ENCODE data around the gene GALNT7.
A peak's percentile ranks its signal among the peaks of the same experiment; 100 is the strongest.

Gene GALNT7

DNA sequence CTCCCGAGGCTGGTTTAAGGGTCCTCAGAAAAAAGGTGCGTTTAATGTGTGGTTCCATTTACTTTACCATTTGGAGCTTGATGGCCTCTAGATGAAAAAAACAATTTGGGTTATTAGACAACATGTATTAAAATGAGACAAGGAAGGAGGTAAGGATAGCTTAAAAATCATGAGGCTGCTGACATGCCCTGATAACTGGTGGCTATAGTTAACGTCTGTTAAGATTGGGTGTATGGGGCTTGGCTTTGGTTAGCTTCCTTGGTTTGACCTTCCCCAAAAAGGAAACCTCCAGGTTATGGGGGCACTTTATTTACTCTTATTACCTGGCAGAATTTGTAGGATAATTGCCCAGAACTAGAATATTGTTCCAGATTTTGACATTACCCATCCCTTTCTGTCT is 114.0 kb downstream of the GALNT7 start:
- no peak overlapping the region for H3K4me3 ChIP-seq (ENCODE audit: control insufficient read depth, low read depth, low read length)
- TF ChIP-seq, protein P1, sequence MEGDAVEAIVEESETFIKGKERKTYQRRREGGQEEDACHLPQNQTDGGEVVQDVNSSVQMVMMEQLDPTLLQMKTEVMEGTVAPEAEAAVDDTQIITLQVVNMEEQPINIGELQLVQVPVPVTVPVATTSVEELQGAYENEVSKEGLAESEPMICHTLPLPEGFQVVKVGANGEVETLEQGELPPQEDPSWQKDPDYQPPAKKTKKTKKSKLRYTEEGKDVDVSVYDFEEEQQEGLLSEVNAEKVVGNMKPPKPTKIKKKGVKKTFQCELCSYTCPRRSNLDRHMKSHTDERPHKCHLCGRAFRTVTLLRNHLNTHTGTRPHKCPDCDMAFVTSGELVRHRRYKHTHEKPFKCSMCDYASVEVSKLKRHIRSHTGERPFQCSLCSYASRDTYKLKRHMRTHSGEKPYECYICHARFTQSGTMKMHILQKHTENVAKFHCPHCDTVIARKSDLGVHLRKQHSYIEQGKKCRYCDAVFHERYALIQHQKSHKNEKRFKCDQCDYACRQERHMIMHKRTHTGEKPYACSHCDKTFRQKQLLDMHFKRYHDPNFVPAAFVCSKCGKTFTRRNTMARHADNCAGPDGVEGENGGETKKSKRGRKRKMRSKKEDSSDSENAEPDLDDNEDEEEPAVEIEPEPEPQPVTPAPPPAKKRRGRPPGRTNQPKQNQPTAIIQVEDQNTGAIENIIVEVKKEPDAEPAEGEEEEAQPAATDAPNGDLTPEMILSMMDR (IDR thresholded peaks at IDR 0.05; ENCODE audit: control insufficient read depth, insufficient read depth, low read depth, low read length, missing control alignments) = no peak
- no peak for DNase-seq (ENCODE audit: low read depth)

DNA sequence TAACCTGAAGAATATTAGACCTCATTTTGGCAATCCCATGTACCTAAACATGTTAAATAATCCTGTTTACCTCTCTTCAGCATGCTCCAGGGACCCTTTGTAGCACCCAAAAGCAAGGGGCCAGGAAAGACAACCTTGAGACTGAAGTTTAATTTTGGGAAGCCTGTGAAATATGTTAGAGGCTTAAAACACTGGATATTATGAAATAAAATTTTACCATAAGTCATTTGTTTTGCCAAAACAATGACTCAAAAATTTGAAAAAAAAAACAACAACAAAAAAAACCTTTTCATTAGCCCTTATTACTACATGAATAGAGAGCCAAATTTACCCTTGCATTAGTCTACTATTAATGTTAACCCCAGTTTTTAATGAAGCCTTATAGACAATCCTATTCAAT is 115.9 kb downstream of the GALNT7 start:
- DNase-seq (ENCODE audit: low read depth) = no peak
- no peak overlapping the region for H3K4me3 ChIP-seq (ENCODE audit: control insufficient read depth, low read depth, low read length)
- TF ChIP-seq, protein P1 (IDR thresholded peaks at IDR 0.05; ENCODE audit: control insufficient read depth, insufficient read depth, low read depth, low read length, missing control alignments) = no peak

DNA sequence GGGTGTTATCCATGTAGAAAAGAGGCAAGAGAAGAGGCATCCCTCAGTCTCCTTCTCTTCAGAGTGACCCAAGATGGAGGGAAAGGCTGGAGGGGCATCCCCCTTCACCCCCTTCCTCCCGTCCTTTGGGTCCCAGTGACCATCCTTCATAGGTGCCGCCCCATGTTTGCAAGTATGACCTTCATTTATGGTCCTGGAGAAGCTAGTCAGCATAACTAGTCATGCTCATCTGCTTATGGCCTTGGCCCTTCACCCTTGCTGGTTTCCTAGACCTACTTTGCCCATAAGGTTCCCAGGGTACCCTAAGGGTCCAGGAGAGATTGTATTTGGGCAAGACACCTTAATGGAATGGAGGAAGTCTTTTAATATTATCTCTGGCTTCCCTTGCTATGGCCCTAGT is 118.9 kb downstream of the GALNT7 start:
- no peak for DNase-seq (ENCODE audit: low read depth)
- TF ChIP-seq, protein P1 (IDR thresholded peaks at IDR 0.05; ENCODE audit: control insufficient read depth, insufficient read depth, low read depth, low read length, missing control alignments) = no peak
- no peak overlapping the region for H3K4me3 ChIP-seq (ENCODE audit: control insufficient read depth, low read depth, low read length)

GRCh38 chr4:173288296-173288695 is 119.7 kb downstream of the GALNT7 start:
- TF ChIP-seq, protein P1 (IDR thresholded peaks at IDR 0.05; ENCODE audit: control insufficient read depth, insufficient read depth, low read depth, low read length, missing control alignments) = peak; percentile 68
- H3K4me3 ChIP-seq (ENCODE audit: control insufficient read depth, low read depth, low read length) = no peak overlapping the region
- no peak for DNase-seq (ENCODE audit: low read depth)

GRCh38 chr4:173288698-173289352 is 120.2 kb downstream of the GALNT7 start:
- TF ChIP-seq, protein P1 (IDR thresholded peaks at IDR 0.05; ENCODE audit: control insufficient read depth, insufficient read depth, low read depth, low read length, missing control alignments) = no peak
- no peak overlapping the region for H3K4me3 ChIP-seq (ENCODE audit: control insufficient read depth, low read depth, low read length)
- DNase-seq (ENCODE audit: low read depth) = no peak

- H3K4me3 ChIP-seq (ENCODE audit: control insufficient read depth, low read depth, low read length) = no peak overlapping the region
- TF ChIP-seq, protein P1 (IDR thresholded peaks at IDR 0.05; ENCODE audit: control insufficient read depth, insufficient read depth, low read depth, low read length, missing control alignments) = no peak
- DNase-seq (ENCODE audit: low read depth) = no peak
Observed at GRCh38 chr4:173289353-173289727, 120.7 kb downstream of the GALNT7 start.
